Naive thymus-derived CD8-positive, alpha-beta T cell (primary cell): ENCODE measurements around the gene SCAP. TPM values are rescaled to one million over a fixed set of nuclear protein-coding genes. Genes with fewer than 3 reads are reported as not detected.
"Not testable (repeated sequence)": the region's sequence is repeated elsewhere in the genome, so short reads cannot be mapped to it uniquely, and the experiment has no call there.

Experiments used
- ATAC-seq, 2 donors: fragments of 150-1000 bp; cut with Tn5 transposase in 1 of 2; sonication (Bioruptor Pico), chemical (Tn5 transposase) in 1 of 2; 1 replicate in 1 of 2; 2 replicates in 1 of 2; pipeline ENCODE4 v1.10.0; 2021; ENCODE audit warnings: mild to moderate bottlenecking in 2 of 2, moderate library complexity in 2 of 2
- POLR2A ChIA-PET: fragments of 350-600 bp; sonication (Branson Sonifier 250); formaldehyde crosslinking; loops from one replicate; lab custom pipeline; 2021; ENCODE audit warnings: antibody characterized with exemption; lab: Charles Lee
- DNase-seq, 10 donors: peaks; one replicate each; pipeline versions ENCODE4 v3.0.0 to v3.0.0-alpha.2; 2020 to 2022
- H3K27ac Mint-ChIP-seq, 10 donors: one replicate each; pipeline ENCODE4 v1.8.0; 2020 to 2022; ENCODE audit warnings: mild to moderate bottlenecking in 10 of 10, mixed read lengths in 10 of 10, moderate library complexity in 4 of 10, inconsistent platforms in 1 of 10
- H3K27me3 Mint-ChIP-seq, 5 donors: one replicate each; pipeline ENCODE4 v1.8.0; 2021 to 2022; ENCODE audit warnings: mixed read lengths in 5 of 5
- H3K36me3 Mint-ChIP-seq, 3 donors: one replicate each; pipeline ENCODE4 v1.8.0; 2020 to 2022; ENCODE audit warnings: mixed read lengths in 3 of 3, mild to moderate bottlenecking in 2 of 3, inconsistent platforms in 1 of 3
- H3K4me1 Mint-ChIP-seq, 4 donors: one replicate each; pipeline ENCODE4 v1.8.0; 2021 to 2022; ENCODE audit warnings: mixed read lengths in 4 of 4
- H3K4me3 Mint-ChIP-seq, 10 donors: one replicate each; pipeline ENCODE4 v1.8.0; 2020 to 2022; ENCODE audit warnings: mild to moderate bottlenecking in 10 of 10, mixed read lengths in 10 of 10, moderate library complexity in 6 of 10, inconsistent platforms in 1 of 10
- H3K9me3 Mint-ChIP-seq, 9 donors: one replicate each; pipeline ENCODE4 v1.8.0; 2020 to 2022; ENCODE audit warnings: mixed read lengths in 9 of 9, mild to moderate bottlenecking in 3 of 9, inconsistent platforms in 1 of 9, moderate library complexity in 1 of 9
- polyA plus RNA-seq, 3 donors: library from polyadenylated mRNA; unstranded; fragments of 300-500 nt; fragmentation: Illumina TruSeq; gene quantifications; one replicate each; pipeline ENCODE4 v1.2.3, GENCODE V29; 2021
- total RNA-seq, 8 experiments: library from RNA in 2 of 8; stranded (reverse) in 2 of 8; gene quantifications; one replicate each; pipeline ENCODE4 v1.2.3 and lab custom pipeline; 2021 to 2026

Gene SCAP
- total and polyA plus RNA-seq, 5 experiments from 2014 or later, result 32.3 to 95.9 (median 55.7) TPM

DNA sequence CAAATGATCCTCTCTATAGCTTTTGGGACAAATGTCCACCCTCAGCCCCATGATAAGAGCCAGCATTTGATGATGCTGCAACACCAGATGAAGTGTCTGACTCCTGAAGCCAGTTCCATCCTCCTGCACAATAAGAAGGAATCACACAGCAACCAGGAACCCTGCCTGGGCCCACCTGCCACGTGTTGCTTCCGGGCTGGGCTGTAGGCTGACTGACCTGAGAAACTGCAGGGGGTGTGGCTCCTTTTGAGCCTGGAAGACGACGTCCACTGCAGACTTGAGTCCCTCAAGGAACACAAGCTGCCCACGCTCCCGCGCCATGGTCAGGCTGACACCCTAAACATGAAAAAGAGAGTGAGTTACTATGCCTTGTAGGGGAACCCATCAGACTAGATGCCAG lies 28.4 kb upstream of the SCAP start:
- H3K27me3 Mint-ChIP-seq, result no peaks in the 10 kb centered on the region
- no peak for ATAC-seq
- no peak overlapping the region for H3K4me3 Mint-ChIP-seq
- H3K27ac Mint-ChIP-seq, result no peak overlapping the region
- H3K4me1 Mint-ChIP-seq, result peaks cover 0 to 6% (median 3%) of the 10 kb centered on the region in 4 donors
- H3K9me3 Mint-ChIP-seq, result no peaks in the 10 kb centered on the region
- POLR2A ChIA-PET, result no interaction called here
- H3K36me3 Mint-ChIP-seq, result peaks cover 4 to 84% (median 17%) of the 10 kb centered on the region in 3 donors
- no peak for DNase-seq

DNA sequence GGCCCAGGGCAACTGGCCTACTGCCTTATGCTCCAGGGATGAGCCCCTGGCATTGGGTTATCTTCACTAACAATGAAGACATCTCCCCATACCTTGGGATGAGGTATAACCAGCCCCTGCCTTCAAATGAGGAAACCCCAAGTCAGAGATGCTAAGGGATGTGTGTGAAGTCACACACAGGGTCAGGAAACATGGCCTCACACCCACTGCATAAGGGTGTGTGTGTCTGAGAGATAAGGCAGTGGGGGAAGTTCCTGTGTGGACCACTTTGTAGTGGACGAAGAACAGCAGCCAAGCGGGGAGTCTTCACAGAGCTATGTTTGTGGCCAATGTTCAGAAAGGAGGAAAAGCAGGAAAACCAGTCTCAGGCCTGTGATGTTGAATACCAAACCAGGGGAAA lies 27.3 kb upstream of the SCAP start:
- ATAC-seq (no peak), DNase-seq (no peak)
- H3K27me3 Mint-ChIP-seq, result no peaks in the 10 kb centered on the region
- POLR2A ChIA-PET, result no interaction called here
- peak overlapping the region in 2 of 10 donors; percentile 35 to 69 for H3K27ac Mint-ChIP-seq
- no peaks in the 10 kb centered on the region for H3K9me3 Mint-ChIP-seq
- H3K4me3 Mint-ChIP-seq, result no peak overlapping the region
- H3K4me1 Mint-ChIP-seq, result peaks cover 0 to 11% (median 5%) of the 10 kb centered on the region in 4 donors
- peaks cover 10 to 84% (median 23%) of the 10 kb centered on the region in 3 donors for H3K36me3 Mint-ChIP-seq

GRCh38 chr3:47496892-47497291 lies 21.2 kb upstream of the SCAP start:
- H3K27ac Mint-ChIP-seq, result no peak overlapping the region
- peaks cover 10 to 77% (median 18%) of the 10 kb centered on the region in 3 donors for H3K36me3 Mint-ChIP-seq
- POLR2A ChIA-PET, result no interaction called here

GRCh38 chr3:47495886-47496285 lies 20.1 kb upstream of the SCAP start:
- POLR2A ChIA-PET, result no interaction called here
- no peak for DNase-seq
- H3K4me1 Mint-ChIP-seq, result peaks cover 0 to 10% (median 2%) of the 10 kb centered on the region in 4 donors
- H3K27ac Mint-ChIP-seq, result peak overlapping the region in 2 of 10 donors; percentile 14 to 21
- no peaks in the 10 kb centered on the region for H3K27me3 Mint-ChIP-seq
- no peaks in the 10 kb centered on the region for H3K9me3 Mint-ChIP-seq
- no peak for ATAC-seq
- H3K36me3 Mint-ChIP-seq, result peaks cover 10 to 67% (median 16%) of the 10 kb centered on the region in 3 donors
- no peak overlapping the region for H3K4me3 Mint-ChIP-seq

More at GRCh38 chr3:47496892-47497291, 21.2 kb upstream of the SCAP start:
- no peak for DNase-seq
- peaks cover 0 to 11% (median 3%) of the 10 kb centered on the region in 4 donors for H3K4me1 Mint-ChIP-seq
- H3K27me3 Mint-ChIP-seq, result no peaks in the 10 kb centered on the region
- H3K4me3 Mint-ChIP-seq, result no peak overlapping the region
- H3K9me3 Mint-ChIP-seq, result no peaks in the 10 kb centered on the region
- no peak for ATAC-seq

GRCh38 chr3:47495111-47495510 lies 19.4 kb upstream of the SCAP start:
- Mint-ChIP-seq H3K27ac (no peak overlapping the region), H3K4me1 (peaks cover 0 to 6% (median 2%) of the 10 kb centered on the region in 4 donors), H3K4me3 (no peak overlapping the region), H3K36me3 (peaks cover 10 to 63% (median 11%) of the 10 kb centered on the region in 3 donors), H3K9me3 (no peaks in the 10 kb centered on the region), H3K27me3 (no peaks in the 10 kb centered on the region)
- DNase-seq (no peak), ATAC-seq (no peak)
- POLR2A ChIA-PET, result no interaction called here

DNA sequence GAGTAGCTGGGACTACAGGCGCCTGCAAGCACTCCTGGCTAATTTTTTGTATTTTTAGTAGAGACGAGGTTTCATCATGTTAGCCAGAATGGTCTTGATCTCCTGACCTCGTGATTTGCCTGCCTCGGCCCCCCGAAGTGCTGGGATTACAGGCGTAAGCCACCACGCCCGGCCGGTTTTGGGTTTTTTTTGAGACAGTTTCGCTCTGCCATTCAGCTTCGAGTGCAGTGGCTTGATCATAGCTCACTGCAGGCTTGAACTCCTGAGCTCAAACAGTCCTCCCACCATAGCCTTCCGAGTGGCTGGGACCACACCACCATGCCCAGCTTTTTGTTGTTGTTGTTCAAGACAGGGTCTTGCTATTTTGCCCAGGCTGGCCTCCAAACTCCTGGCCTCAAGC lies 16.0 kb upstream of the SCAP start:
- ATAC-seq, result no peak
- Mint-ChIP-seq H3K36me3 (peaks cover 0 to 49% (median 0%) of the 10 kb centered on the region in 3 donors), H3K4me1 (no peaks in the 10 kb centered on the region), H3K9me3 (no peaks in the 10 kb centered on the region), H3K27ac (no peak overlapping the region), H3K4me3 (no peak overlapping the region), H3K27me3 (no peaks in the 10 kb centered on the region)
- POLR2A ChIA-PET, result no interaction called here
- no peak for DNase-seq

- H3K4me1 Mint-ChIP-seq, result no peaks in the 10 kb centered on the region
- no peaks in the 10 kb centered on the region for H3K27me3 Mint-ChIP-seq
- H3K4me3 Mint-ChIP-seq, result no peak overlapping the region
- DNase-seq (no peak), ATAC-seq (no peak)
- H3K27ac Mint-ChIP-seq, result peak overlapping the region in 2 of 10 donors; percentile 33 to 34
- POLR2A ChIA-PET, result interaction anchor here (0.6 kb wide), 1 partner anchor 264 kb away, joined by 3 read pairs; no protein-coding TSS in a partner anchor
- H3K9me3 Mint-ChIP-seq, result no peaks in the 10 kb centered on the region
- peaks cover 0 to 44% (median 0%) of the 10 kb centered on the region in 3 donors for H3K36me3 Mint-ChIP-seq
Observed at GRCh38 chr3:47491186-47491585, 15.4 kb upstream of the SCAP start.

DNA sequence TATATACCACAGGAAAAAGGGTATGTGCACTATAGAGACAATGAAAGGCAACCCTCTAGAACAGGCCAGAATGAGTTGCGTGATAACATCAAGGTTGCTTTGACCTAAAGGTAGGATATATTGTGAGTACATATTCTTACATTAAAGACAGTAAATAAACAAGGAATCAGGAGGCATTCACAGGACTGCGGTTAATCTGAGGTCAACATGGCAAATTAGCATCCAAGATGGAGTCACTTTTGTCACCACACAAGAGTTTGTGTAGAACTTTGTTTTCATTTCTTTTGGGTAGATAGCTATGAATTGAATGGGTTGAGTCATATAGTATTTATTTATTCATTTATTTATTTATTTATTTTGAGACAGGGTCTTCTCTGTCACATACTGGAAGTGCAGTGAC lies 11.5 kb upstream of the SCAP start:
- no peaks in the 10 kb centered on the region for H3K9me3 Mint-ChIP-seq
- H3K4me1 Mint-ChIP-seq, result no peaks in the 10 kb centered on the region
- no peak overlapping the region for H3K4me3 Mint-ChIP-seq
- no peak overlapping the region for H3K27ac Mint-ChIP-seq
- POLR2A ChIA-PET, result interaction anchor here (0.7 kb wide), 1 partner anchor 11 kb away, joined by 3 read pairs; no protein-coding TSS in a partner anchor
- peaks cover 0 to 21% (median 0%) of the 10 kb centered on the region in 3 donors for H3K36me3 Mint-ChIP-seq
- ATAC-seq (no peak), DNase-seq (no peak)
- no peaks in the 10 kb centered on the region for H3K27me3 Mint-ChIP-seq

DNA sequence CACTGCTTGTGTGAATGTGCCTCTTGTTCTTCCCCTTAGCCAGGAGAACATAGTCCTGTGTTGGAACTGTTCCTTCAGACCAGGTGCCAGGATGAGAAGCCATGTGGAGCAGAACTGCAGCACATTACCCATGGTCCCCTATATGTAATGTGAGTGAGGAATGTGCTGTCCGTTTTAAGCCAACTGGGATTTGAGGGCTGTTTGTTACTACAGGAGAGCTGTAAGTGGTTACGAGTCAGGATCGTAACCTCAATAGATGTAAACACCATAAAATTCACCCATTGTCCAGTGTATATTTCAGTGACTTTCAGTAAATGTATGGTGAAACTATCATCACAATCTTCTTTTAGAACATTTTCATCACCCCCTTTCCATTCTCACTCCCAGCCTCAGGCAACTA lies 10.1 kb upstream of the SCAP start:
- H3K27me3 Mint-ChIP-seq, result no peaks in the 10 kb centered on the region
- no peak for DNase-seq
- no peaks in the 10 kb centered on the region for H3K9me3 Mint-ChIP-seq
- H3K36me3 Mint-ChIP-seq, result peaks cover 0 to 18% (median 0%) of the 10 kb centered on the region in 3 donors
- ATAC-seq, result no peak
- no peak overlapping the region for H3K27ac Mint-ChIP-seq
- H3K4me1 Mint-ChIP-seq, result peaks cover 0 to 2% (median 0%) of the 10 kb centered on the region in 4 donors
- no peak overlapping the region for H3K4me3 Mint-ChIP-seq
- POLR2A ChIA-PET, result no interaction called here

- POLR2A ChIA-PET, result no interaction called here
- DNase-seq (no peak), ATAC-seq (no peak)
- H3K4me3 Mint-ChIP-seq, result no peak overlapping the region
- no peaks in the 10 kb centered on the region for H3K9me3 Mint-ChIP-seq
- no peaks in the 10 kb centered on the region for H3K27me3 Mint-ChIP-seq
- H3K4me1 Mint-ChIP-seq, result peaks cover 0 to 6% (median 2%) of the 10 kb centered on the region in 4 donors
- H3K36me3 Mint-ChIP-seq, result peaks cover 0 to 2% (median 0%) of the 10 kb centered on the region in 3 donors
- peak overlapping the region in 1 of 10 donors; percentile 39 for H3K27ac Mint-ChIP-seq
Observed at GRCh38 chr3:47482366-47482765, 6.6 kb upstream of the SCAP start.

GRCh38 chr3:47481763-47482162 lies 6.0 kb upstream of the SCAP start:
- H3K27me3 Mint-ChIP-seq, H3K9me3 Mint-ChIP-seq, H3K4me1 Mint-ChIP-seq, DNase-seq, POLR2A ChIA-PET, H3K36me3 Mint-ChIP-seq, H3K4me3 Mint-ChIP-seq, ATAC-seq, H3K27ac Mint-ChIP-seq: not testable (repeated sequence)

GRCh38 chr3:47480267-47480666 lies 4.5 kb upstream of the SCAP start:
- not testable (repeated sequence) for ATAC-seq, H3K27me3 Mint-ChIP-seq, H3K9me3 Mint-ChIP-seq, H3K27ac Mint-ChIP-seq, DNase-seq, H3K4me3 Mint-ChIP-seq, H3K36me3 Mint-ChIP-seq
- H3K4me1 Mint-ChIP-seq, result peaks cover 4 to 20% (median 16%) of the 10 kb centered on the region in 4 donors
- POLR2A ChIA-PET, result interaction anchor here (0.6 kb wide), 1 partner anchor 322 kb away, joined by 3 read pairs; no protein-coding TSS in a partner anchor

DNA sequence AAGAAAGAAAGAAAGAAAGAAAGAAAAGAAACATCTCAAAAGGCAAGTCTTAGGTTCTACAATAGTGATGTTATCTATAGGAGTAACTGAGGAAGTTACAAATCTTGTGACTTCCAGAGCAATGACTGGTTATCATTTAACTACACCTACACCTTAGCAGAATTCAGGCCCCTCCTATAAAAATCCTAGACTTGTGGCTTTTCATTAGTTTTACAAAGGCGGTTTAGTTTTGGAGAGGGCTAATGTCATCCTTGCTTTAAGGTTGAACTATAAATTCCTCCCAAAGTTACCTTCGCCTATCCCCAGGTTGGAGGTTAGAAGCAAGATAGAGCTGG lies 4.1 kb upstream of the SCAP start:
- peaks cover 9 to 24% (median 21%) of the 10 kb centered on the region in 4 donors for H3K4me1 Mint-ChIP-seq
- no peaks in the 10 kb centered on the region for H3K36me3 Mint-ChIP-seq
- no peak overlapping the region for H3K27ac Mint-ChIP-seq
- ATAC-seq (no peak), DNase-seq (no peak)
- H3K27me3 Mint-ChIP-seq, result no peaks in the 10 kb centered on the region
- no peaks in the 10 kb centered on the region for H3K9me3 Mint-ChIP-seq
- H3K4me3 Mint-ChIP-seq, result no peak overlapping the region
- POLR2A ChIA-PET, result no interaction called here

GRCh38 chr3:47478022-47478421 lies 2.3 kb upstream of the SCAP start:
- H3K4me3 Mint-ChIP-seq, result peak overlapping the region in 6 of 10 donors; percentile 21 to 38 (median 27)
- POLR2A ChIA-PET, result interaction anchor here (0.7 kb wide), 1 partner anchor 309 kb away, joined by 3 read pairs; no protein-coding TSS in a partner anchor
- no peak for DNase-seq
- H3K27me3 Mint-ChIP-seq, result no peaks in the 10 kb centered on the region
- H3K36me3 Mint-ChIP-seq, result no peaks in the 10 kb centered on the region
- no peak for ATAC-seq
- H3K27ac Mint-ChIP-seq, result peak overlapping the region in 6 of 10 donors; percentile 8 to 76 (median 57)
- peaks cover 13 to 40% (median 36%) of the 10 kb centered on the region in 4 donors for H3K4me1 Mint-ChIP-seq
- H3K9me3 Mint-ChIP-seq, result no peaks in the 10 kb centered on the region
